HepG2 (cell line): ENCODE measurements around the gene GBGT1. TPM values are rescaled to one million over a fixed set of nuclear protein-coding genes. Genes with fewer than 3 reads are reported as not detected.

Source experiments
- ARID2 ChIP-seq: sonication (generic); formaldehyde crosslinking; IDR thresholded peaks from 2 replicates; pipeline ENCODE4 v1.8.1; 2022; ENCODE audit warnings: mild to moderate bottlenecking, missing genetic modification reagents, borderline replicate concordance
- ARID5B ChIP-seq: IDR thresholded peaks from 2 replicates; pipeline ENCODE4 v1.4.0; 2020; ENCODE audit warnings: mild to moderate bottlenecking, missing genetic modification reagents
- ERF ChIP-seq: IDR thresholded peaks from 2 replicates; pipeline ENCODE4 v1.6.1; 2018; ENCODE audit warnings: missing biosample characterization, missing genetic modification reagents
- ETV5 ChIP-seq: IDR thresholded peaks from 2 replicates; pipeline ENCODE4 v1.6.1; 2018; ENCODE audit warnings: missing biosample characterization, missing genetic modification reagents, inconsistent platforms, borderline replicate concordance
- FOXP1 ChIP-seq, 2 experiments: fragments of 450-650 bp in 1 of 2; IDR thresholded peaks; 2 replicates each; pipeline ENCODE4 v1.6.1; 2017 to 2018; ENCODE audit warnings: antibody characterized with exemption in 1 of 2
- HNRNPLL ChIP-seq: fragments of 200-400 bp; formaldehyde crosslinking; IDR thresholded peaks from 2 replicates; pipeline ENCODE4 v1.6.1; 2017; ENCODE audit warnings: mild to moderate bottlenecking, low read depth, low read length; ENCODE audit not compliant: poor library complexity, severe bottlenecking
- HOXD1 ChIP-seq: sonication (generic); formaldehyde crosslinking; IDR thresholded peaks from 2 replicates; pipeline ENCODE4 v1.5.0; 2020; ENCODE audit warnings: missing genetic modification reagents
- LBX2 ChIP-seq: sonication (generic); formaldehyde crosslinking; IDR thresholded peaks from 2 replicates; pipeline ENCODE4 v1.5.0; 2020; ENCODE audit warnings: missing genetic modification reagents, mild to moderate bottlenecking, borderline replicate concordance
- MXI1 ChIP-seq: IDR thresholded peaks from 3 replicates; pipeline ENCODE4 v1.6.1; 2012; ENCODE audit warnings: low read depth, low read length, inconsistent platforms, borderline replicate concordance
- PCBP1 ChIP-seq: fragments of 200-400 bp; formaldehyde crosslinking; IDR thresholded peaks from 2 replicates; pipeline ENCODE4 v1.6.1; 2017; ENCODE audit warnings: mild to moderate bottlenecking, low read depth, low read length, borderline replicate concordance
- RXRB ChIP-seq: IDR thresholded peaks from 2 replicates; pipeline ENCODE4 v1.6.1; 2016; ENCODE audit warnings: borderline replicate concordance, missing genetic modification reagents, missing compliant biosample characterization
- SKI ChIP-seq: fragments of 450-650 bp; IDR thresholded peaks from one replicate; pipeline ENCODE4 v1.6.1; 2018; ENCODE audit warnings: mild to moderate bottlenecking; ENCODE audit not compliant: partially characterized antibody
- TEAD3 ChIP-seq: optimal IDR thresholded peaks from 2 replicates; pipeline ENCODE3; 2016; ENCODE audit warnings: borderline replicate concordance
- WIZ ChIP-seq: sonication (generic); formaldehyde crosslinking; IDR thresholded peaks from 2 replicates; pipeline ENCODE4 v1.5.1; 2020; ENCODE audit warnings: mild to moderate bottlenecking, missing genetic modification reagents
- YEATS4 ChIP-seq: sonication (generic); formaldehyde crosslinking; IDR thresholded peaks from 2 replicates; pipeline ENCODE4 v1.4.0; 2020; ENCODE audit warnings: missing genetic modification reagents, borderline replicate concordance
- ZBTB2 ChIP-seq: sonication (generic); formaldehyde crosslinking; IDR thresholded peaks from 2 replicates; pipeline ENCODE4 v1.8.0; 2022; ENCODE audit warnings: low read depth, missing genetic modification reagents
- ZC3H4 ChIP-seq: sonication (generic); formaldehyde crosslinking; IDR thresholded peaks from 2 replicates; pipeline ENCODE4 v1.4.0; 2020; ENCODE audit warnings: missing genetic modification reagents, borderline replicate concordance
- ZNF556 ChIP-seq: sonication (generic); formaldehyde crosslinking; IDR thresholded peaks from 2 replicates; pipeline ENCODE4 v1.4.0; 2020; ENCODE audit warnings: mild to moderate bottlenecking, missing genetic modification reagents, borderline replicate concordance
- ZNF704 ChIP-seq: sonication (generic); formaldehyde crosslinking; IDR thresholded peaks from 2 replicates; pipeline ENCODE4 v1.8.1; 2023; ENCODE audit warnings: mild to moderate bottlenecking, inconsistent platforms, moderate library complexity, missing genetic modification reagents, borderline replicate concordance
- ZNF746 ChIP-seq: sonication (generic); formaldehyde crosslinking; IDR thresholded peaks from 2 replicates; pipeline ENCODE4 v1.8.0; 2022; ENCODE audit warnings: mild to moderate bottlenecking, missing genetic modification reagents
- ZNF768 ChIP-seq: sonication (generic); formaldehyde crosslinking; IDR thresholded peaks from 2 replicates; pipeline ENCODE4 v1.4.0; 2020; ENCODE audit warnings: missing genetic modification reagents
- ZSCAN25 ChIP-seq: sonication (generic); formaldehyde crosslinking; IDR thresholded peaks from 2 replicates; pipeline ENCODE4 v1.8.0; 2022; ENCODE audit warnings: mild to moderate bottlenecking, missing genetic modification reagents
- ZSCAN9 ChIP-seq: IDR thresholded peaks from 2 replicates; pipeline ENCODE4 v1.6.1; 2016; ENCODE audit warnings: borderline replicate concordance
- polyA plus RNA-seq, 8 experiments: library from polyadenylated mRNA; depleted of rRNA in 3 of 8; stranded (reverse) in 7 of 8; unstranded in 1 of 8; fragments of >200 nt; fragmentation: Illumina TruSeq in 4 of 8; extraction: Trizol in 4 of 8; gene quantifications; 2 replicates each; pipeline versions ENCODE4 v1.2.1 to v1.2.3, GENCODE V29; 2011 to 2016; ENCODE audit warnings: low read depth in 4 of 8, missing spikeins in 1 of 8, mixed read lengths in 1 of 8; ENCODE audit not compliant: insufficient read depth in 1 of 8
- total RNA-seq, 5 experiments: library from RNA; depleted of rRNA; stranded (reverse); fragments of >200 nt; fragmentation: Illumina TruSeq; extraction: Trizol; gene quantifications; 2 replicates each; pipeline ENCODE4 v1.2.3, GENCODE V29; 2016; ENCODE audit warnings: low read depth in 1 of 5

The GBGT1 gene
- total and polyA plus RNA-seq, 2 of the 13 experiments (the other 11 are each of a cell fraction or from before 2014, with no cell fraction given) = not detected

GRCh38 chr9:133144142-133144903 is 19.4 kb downstream of the GBGT1 start (continued):
- 0 out of 2 replicates have a peak, but pooled peaks have one; percentile 42 for TF ChIP-seq ZNF704 (CRISPR knock-in tag)
- no peak; the same call in 1 of the 2 replicates for TF ChIP-seq PCBP1
- peak; percentile 56; the same call in 1 of the 2 replicates for TF ChIP-seq FOXP1 (IDR thresholded peaks at IDR 0.05)
- peak; percentile 66 for TF ChIP-seq FOXP1 (CRISPR knock-in tag; IDR thresholded peaks at IDR 0.05)
- peak; percentile 55; the same call in 1 of the 2 replicates for TF ChIP-seq ZNF556
- TF ChIP-seq TEAD3 (CRISPR knock-in tag) = peak; percentile 56
- no peak for TF ChIP-seq ARID2 (CRISPR knock-in tag)
- peak; percentile 63; the same call in 1 of the 2 replicates for TF ChIP-seq ARID5B (CRISPR knock-in tag)
- peak; percentile 71; the same call in 1 of the 2 replicates for TF ChIP-seq YEATS4
- TF ChIP-seq ZSCAN9 (CRISPR knock-in tag) = peak; percentile 40; the same call in 1 of the 2 replicates
- no peak for TF ChIP-seq LBX2 (CRISPR knock-in tag)
- TF ChIP-seq ETV5 (CRISPR knock-in tag) = peak; percentile 33; the same call in 1 of the 2 replicates
- TF ChIP-seq SKI = peak; percentile 80
- TF ChIP-seq RXRB (CRISPR knock-in tag) = peak; percentile 72
- TF ChIP-seq ZNF768 (CRISPR knock-in tag) = peak; percentile 74; the same call in 1 of the 2 replicates
- 0 out of 2 replicates have a peak, but pooled peaks have one; percentile 30 for TF ChIP-seq ZBTB2 (CRISPR knock-in tag)
- peak; percentile 58 for TF ChIP-seq ERF (CRISPR knock-in tag)
- TF ChIP-seq ZNF746 (CRISPR knock-in tag) = 0 out of 2 replicates have a peak, but pooled peaks have one; percentile 46
- TF ChIP-seq HNRNPLL = peak; percentile 86
- TF ChIP-seq MXI1 = peak; percentile 97
- TF ChIP-seq ZC3H4 = no peak
- TF ChIP-seq HOXD1 = no peak
- TF ChIP-seq WIZ (CRISPR knock-in tag) = no peak
- TF ChIP-seq ZSCAN25 = peak; percentile 77; the same call in 1 of the 2 replicates
